Mesothelial cell of epicardium (in vitro differentiated cells): ENCODE measurements around the gene NAXD. TPM values are rescaled to one million over a fixed set of nuclear protein-coding genes. Genes with fewer than 3 reads are reported as not detected.

Experiments used
- DNase-seq, 2 experiments: peaks; one replicate each; pipeline ENCODE4 v3.0.0; 2021; ENCODE audit warnings: low spot score in 2 of 2; ENCODE audit not compliant: unreplicated experiment in 2 of 2
- H3K27ac Mint-ChIP-seq: 2 replicates; pipeline ENCODE4 v1.8.0; 2021; ENCODE audit warnings: mixed read lengths
- H3K27me3 Mint-ChIP-seq: 2 replicates; pipeline ENCODE4 v1.8.0; 2021; ENCODE audit warnings: low read depth, mixed read lengths
- H3K36me3 Mint-ChIP-seq: 2 replicates; pipeline ENCODE4 v1.8.0; 2021; ENCODE audit warnings: mixed read lengths
- H3K4me1 Mint-ChIP-seq: 2 replicates; pipeline ENCODE4 v1.8.0; 2021; ENCODE audit warnings: mixed read lengths
- H3K4me3 Mint-ChIP-seq: 2 replicates; pipeline ENCODE4 v1.8.0; 2021; ENCODE audit warnings: mild to moderate bottlenecking, moderate library complexity, mixed read lengths
- H3K9me3 Mint-ChIP-seq: 2 replicates; pipeline ENCODE4 v1.8.0; 2021; ENCODE audit warnings: mixed read lengths
- CTCF ChIP-seq: fragments of 200-600 bp; sonication (generic); IDR thresholded peaks from one replicate; pipeline ENCODE4 v1.5.0; 2021; ENCODE audit warnings: antibody characterized with exemption; ENCODE audit not compliant: unreplicated experiment
- total RNA-seq: library from RNA; stranded (reverse); gene quantifications from 3 replicates; pipeline ENCODE4 v1.2.1, GENCODE V29; 2021

NAXD gene
- total RNA-seq, 1 donor from 2014 or later: 40.8 TPM

DNA sequence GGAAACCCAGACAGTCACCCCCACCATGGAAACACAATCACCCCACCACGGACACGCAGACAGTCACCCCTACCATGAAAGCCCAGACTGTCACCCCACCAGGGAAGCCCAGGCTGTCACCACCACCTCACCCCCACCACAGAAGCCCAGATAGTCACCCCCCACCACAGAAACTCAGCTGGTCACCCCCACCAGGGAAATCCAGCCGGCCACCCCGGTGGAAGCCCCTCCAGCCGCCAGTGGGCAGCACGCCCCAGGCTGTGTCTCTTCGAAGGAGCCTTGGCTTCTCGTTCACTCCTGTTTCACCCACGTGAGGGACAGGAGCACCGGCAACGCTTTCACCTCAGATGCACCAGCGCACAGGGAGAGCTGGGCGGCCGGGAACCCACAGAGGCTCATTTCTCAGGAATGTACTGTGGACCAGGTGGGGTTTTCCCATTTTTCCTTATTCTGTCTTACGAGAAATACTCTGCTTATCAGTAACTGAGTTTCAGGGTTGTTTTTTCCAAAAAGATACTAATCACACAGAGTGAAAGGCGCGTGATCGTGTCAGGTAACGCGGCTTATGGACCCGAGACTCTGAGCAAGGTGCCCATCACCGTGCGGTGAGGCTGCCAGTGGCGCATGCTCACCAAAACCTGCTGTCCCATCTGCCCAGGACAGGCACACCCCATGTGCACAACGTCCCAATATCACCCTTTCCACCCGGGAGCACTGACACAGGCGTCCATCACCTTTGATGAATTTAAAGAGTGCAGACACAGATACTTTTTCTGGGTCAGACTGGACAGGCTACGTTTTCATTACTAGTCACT, 62.6 kb downstream of the NAXD start:
- no peaks in the 10 kb centered on the region for H3K4me1 Mint-ChIP-seq
- peaks cover 4% of the 10 kb centered on the region for H3K9me3 Mint-ChIP-seq
- H3K27me3 Mint-ChIP-seq: no peaks in the 10 kb centered on the region
- H3K4me3 Mint-ChIP-seq: no peak overlapping the region
- no peak for TF ChIP-seq CTCF
- peaks cover 65% of the 10 kb centered on the region for H3K36me3 Mint-ChIP-seq
- no peak overlapping the region for H3K27ac Mint-ChIP-seq
- DNase-seq: no peak

- Mint-ChIP-seq H3K4me3 (no peak overlapping the region), H3K36me3 (peaks cover 48% of the 10 kb centered on the region), H3K9me3 (no peaks in the 10 kb centered on the region), H3K27me3 (no peaks in the 10 kb centered on the region), H3K4me1 (no peaks in the 10 kb centered on the region), H3K27ac (no peak overlapping the region)
- TF ChIP-seq CTCF: peak; percentile 41
- DNase-seq: no peak
Observed at GRCh38 chr13:110680852-110681251, 65.5 kb downstream of the NAXD start.

DNA sequence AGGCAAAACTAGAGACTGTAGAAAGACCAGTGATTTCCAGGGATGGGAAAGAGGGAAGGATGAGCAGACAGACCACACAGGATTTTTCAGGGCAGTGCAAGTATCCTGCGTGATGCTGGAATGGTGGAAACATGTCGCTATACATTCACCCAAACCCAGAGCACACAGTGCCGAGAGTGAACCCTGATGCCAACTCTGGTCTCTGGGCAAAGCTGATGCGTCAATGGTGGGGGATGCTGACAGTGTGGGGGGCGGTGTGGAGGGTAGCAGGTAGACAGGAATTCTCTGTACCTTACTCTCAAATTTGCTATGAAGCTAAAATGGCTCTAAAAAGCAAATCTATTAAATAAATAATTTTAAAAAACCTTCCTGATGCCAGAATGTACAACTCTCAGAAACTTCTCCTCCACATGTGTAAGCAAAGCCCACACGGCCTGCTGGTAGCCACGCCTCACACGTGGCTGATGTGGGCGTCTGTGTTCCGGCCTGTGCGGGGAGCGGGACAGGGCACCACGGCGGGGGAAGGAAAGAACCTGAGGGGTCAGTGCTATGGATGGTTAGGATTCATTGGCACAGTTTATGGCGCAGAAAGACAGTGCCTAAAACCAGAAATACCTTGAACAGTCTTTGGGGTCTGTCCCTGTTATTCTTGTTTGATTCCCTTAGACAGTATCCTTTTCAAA, 66.7 kb downstream of the NAXD start:
- DNase-seq: no peak
- no peak overlapping the region for H3K4me3 Mint-ChIP-seq
- H3K36me3 Mint-ChIP-seq: peaks cover 38% of the 10 kb centered on the region
- TF ChIP-seq CTCF: no peak
- H3K4me1 Mint-ChIP-seq: no peaks in the 10 kb centered on the region
- H3K27me3 Mint-ChIP-seq: no peaks in the 10 kb centered on the region
- no peak overlapping the region for H3K27ac Mint-ChIP-seq
- H3K9me3 Mint-ChIP-seq: no peaks in the 10 kb centered on the region

GRCh38 chr13:110682746-110683145, 67.4 kb downstream of the NAXD start:
- Mint-ChIP-seq H3K9me3 (no peaks in the 10 kb centered on the region), H3K27me3 (no peaks in the 10 kb centered on the region), H3K4me3 (no peak overlapping the region), H3K36me3 (peaks cover 39% of the 10 kb centered on the region), H3K4me1 (no peaks in the 10 kb centered on the region), H3K27ac (no peak overlapping the region)
- no peak for DNase-seq
- no peak for TF ChIP-seq CTCF

- Mint-ChIP-seq H3K27me3 (no peaks in the 10 kb centered on the region), H3K27ac (no peak overlapping the region), H3K36me3 (peaks cover 34% of the 10 kb centered on the region), H3K4me1 (no peaks in the 10 kb centered on the region), H3K9me3 (no peaks in the 10 kb centered on the region), H3K4me3 (no peak overlapping the region)
- TF ChIP-seq CTCF: no peak
- DNase-seq: no peak
Observed at GRCh38 chr13:110683203-110683883, 68.0 kb downstream of the NAXD start.
